ENCODE measurements around the gene APBB2.

APBB2 gene

DNA sequence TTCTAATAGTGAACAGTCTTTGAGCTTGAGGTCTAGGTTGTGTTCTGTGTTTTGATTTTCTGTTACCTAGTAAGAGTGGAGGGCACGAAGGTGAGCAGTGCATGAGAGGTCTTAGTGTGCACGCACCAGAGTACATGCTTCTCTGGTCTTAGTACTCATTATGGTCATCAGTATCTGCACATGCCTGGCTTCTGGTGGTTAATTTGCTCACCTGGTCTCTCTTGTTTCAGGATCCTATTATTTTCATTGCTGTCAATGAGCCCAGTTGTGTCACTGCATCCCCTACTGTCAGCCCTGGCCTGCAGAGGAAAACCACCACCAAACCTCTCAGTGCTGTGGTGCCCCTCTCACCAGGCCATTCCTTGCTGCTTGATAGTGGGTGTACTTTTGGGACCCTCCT is 409.7 kb downstream of the APBB2 start:
- in situ Hi-C loops (cut with HindIII; ENCODE audit: low sequenced_read_pairs) = no loop called here

DNA sequence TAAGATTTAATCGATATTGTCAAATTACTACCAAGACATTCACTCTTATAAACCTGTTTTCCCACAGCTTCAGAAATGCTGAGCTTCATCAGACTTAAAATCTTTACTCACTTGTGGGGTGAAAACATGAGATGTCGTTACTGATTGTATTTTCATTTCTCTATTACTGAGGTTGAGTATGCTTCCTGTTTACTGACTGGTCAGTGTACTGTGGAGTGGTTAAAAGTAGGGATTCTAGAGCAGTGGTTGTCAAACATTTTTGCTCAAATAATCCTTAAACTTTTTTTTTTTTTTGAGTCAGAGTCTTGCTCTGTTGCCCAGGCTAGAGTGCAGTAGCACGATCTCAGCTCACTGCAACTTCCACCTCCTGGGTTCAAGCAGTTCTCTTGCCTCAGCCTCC is 414.3 kb downstream of the APBB2 start:
- in situ Hi-C loops (cut with HindIII; ENCODE audit: low sequenced_read_pairs) = no loop called here

DNA sequence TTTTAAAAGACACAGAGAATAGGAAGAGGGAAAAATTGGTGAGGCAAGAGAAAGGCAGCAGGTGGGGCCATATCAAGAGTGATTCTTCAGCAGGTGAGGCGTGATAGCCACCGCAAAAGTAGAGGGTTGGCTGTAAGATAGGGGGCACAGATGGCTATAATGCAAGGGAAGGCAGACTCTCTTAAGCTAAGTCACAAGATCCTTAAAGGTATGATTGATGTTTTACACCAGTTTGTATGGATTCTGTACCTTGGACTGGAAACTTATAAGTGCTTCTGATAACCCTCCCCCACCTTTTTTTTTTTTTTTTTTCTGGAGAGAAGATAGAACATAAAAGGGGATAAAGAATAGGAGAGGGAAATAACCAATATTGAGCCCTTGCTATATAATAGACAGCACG is 424.6 kb downstream of the APBB2 start:
- in situ Hi-C loops (cut with HindIII; ENCODE audit: low sequenced_read_pairs) = no loop called here

DNA sequence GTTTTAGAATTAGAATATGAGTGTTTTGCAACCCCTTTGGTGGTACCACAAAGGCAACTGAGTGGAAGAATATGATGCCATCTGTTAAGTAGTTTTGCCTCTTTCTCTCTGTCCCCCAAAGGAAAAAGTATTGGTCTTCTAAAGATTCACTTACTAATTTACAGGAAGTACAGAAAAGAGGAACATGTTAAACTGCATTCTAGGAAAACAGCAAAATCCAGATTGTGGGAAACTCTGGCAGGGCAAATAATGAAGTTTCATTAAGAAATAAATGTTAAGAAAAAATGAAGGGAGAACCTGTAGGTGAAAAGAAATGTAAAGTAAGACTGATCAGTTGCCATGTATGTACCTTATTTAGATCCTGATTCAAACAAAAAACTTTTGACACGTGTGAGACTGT is 425.3 kb downstream of the APBB2 start:
- in situ Hi-C loops (cut with HindIII; ENCODE audit: low sequenced_read_pairs) = no loop called here

DNA sequence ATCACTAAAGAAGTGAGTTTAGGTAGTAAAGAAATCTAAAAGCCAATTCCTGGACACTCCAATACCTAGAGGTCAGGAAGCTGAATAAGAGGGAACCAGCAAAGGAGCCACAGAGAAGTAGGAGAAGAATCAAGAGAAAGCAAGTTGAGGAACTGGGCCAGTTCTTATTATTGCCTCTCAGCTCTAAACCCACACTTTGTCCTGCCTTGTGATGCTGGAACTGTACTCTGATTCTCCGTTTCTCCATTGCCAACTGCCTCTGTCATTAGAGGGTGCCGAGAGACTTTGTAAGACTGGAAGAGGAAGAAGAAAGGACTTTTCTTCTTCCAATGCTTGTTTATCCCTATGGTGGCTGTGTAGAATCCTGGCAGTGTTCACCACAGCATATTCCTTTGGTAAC is 426.0 kb downstream of the APBB2 start:
- in situ Hi-C loops (cut with HindIII; ENCODE audit: low sequenced_read_pairs) = no loop called here

DNA sequence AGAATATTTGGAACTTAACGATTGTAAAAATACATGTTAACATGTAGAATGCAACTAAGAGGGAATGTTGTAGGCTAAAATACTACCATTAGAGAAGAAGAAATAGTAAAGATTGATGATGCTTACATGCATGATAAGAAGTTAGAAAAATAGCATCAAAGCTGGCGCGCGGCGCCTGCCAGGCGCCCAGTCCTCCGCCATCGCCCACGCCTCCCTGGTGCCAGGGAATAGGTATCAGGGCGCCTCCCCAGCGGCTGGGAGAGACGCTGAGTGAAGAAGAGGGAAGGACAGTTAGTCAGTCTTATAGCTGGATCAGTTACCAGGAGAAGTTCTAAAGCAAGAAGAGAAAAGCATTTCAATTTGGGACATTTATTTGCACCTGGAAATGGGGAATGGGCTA is 428.6 kb downstream of the APBB2 start:
- in situ Hi-C loops (cut with HindIII; ENCODE audit: low sequenced_read_pairs) = no loop called here

DNA sequence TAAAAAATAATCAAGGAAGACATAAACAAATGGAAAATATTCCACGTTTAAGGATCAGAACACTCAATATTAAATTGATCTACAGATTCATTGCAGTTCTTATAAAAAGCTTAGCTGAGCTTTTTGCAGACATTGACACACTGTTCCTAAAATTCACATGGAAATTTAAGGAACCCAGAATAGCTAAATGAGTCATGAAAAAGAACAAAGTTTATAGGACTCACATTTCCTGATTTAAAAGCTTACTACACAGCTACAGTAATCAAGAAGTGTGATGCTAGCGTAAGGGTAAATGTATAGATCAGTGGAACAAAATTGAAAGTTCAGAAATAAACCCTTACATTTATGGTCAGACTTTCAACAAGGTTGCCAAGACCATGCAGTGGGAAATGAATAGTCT is 431.5 kb downstream of the APBB2 start:
- in situ Hi-C loops (cut with HindIII; ENCODE audit: low sequenced_read_pairs) = loop anchor here (5.0 kb wide), 1 partner anchor 59 kb away; no protein-coding TSS in a partner anchor

DNA sequence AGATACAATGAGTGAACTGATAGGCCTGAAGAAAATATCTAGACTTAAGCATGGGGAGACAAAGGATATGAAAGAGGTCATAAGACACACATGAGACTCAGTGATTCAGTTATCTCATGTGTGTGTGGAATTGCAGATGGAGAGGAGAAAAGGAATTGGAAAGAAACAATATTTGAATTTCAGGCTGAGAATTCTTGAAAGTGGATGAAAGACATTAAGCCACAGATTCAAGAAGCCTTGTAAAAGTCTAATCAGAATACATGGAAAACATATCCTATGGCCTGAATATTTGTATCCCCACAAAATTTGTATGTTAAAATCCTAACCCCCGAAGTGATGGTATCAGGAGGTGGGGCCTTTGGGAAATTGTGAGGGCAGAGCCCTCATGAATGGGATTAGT is 436.3 kb downstream of the APBB2 start:
- in situ Hi-C loops (cut with HindIII; ENCODE audit: low sequenced_read_pairs) = no loop called here

DNA sequence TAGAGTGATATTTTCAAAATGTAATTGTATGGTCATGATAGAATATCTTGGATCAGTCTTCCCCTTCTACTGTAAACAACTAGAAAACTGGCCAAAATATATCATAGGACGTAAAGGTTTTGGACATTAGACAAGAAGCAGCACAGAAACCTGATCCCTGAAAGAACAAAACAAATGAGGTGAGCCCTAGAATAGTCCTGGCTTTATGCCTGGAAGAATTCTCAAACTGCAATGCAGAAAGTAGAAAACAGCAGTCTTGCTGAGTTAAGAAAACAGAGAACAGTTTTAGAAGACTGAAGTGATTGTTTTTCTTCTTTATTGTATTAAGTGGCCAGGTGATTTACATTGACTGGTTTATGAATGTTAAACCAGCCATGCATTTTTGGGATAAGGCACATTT is 445.1 kb downstream of the APBB2 start:
- in situ Hi-C loops (cut with HindIII; ENCODE audit: low sequenced_read_pairs) = no loop called here

DNA sequence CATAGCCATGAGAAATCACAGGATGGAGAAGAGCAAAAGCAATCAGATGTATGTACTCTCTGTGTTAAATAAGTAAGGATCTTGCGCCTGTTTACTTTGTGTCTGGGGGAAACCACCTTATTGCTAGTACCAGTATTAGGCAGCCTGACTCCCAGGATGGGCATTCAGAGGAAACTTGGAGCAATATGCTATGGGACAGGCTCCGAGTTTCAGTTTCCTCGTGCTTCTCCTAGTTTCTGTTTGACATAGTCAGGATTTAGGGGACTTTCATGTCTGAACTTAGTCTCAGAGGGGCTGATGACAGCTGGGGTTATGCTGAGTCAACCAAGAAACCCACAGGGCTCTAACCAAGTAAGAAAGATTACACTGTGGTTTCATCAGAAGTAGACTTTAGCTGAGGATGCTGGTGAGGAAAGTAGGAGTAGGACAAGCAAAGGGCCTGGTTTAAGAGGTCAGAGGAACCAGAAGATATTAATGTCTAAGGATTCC is 451.1 kb downstream of the APBB2 start:
- in situ Hi-C loops (cut with HindIII; ENCODE audit: low sequenced_read_pairs) = no loop called here
